ENCODE data around the gene PHOSPHO2. TPM values are rescaled to one million over a fixed set of nuclear protein-coding genes. Genes with fewer than 3 reads are reported as not detected.

PHOSPHO2 gene
- 5.4 and 9.3 TPM in 2 replicates for total RNA-seq (2014; rRNA removed; shearing (Covaris generic))

GRCh38 chr2:169694113-169694893 is at the start of gene PHOSPHO2, which contains the start of gene CFAP210:
PHOSPHO2 (plus strand) TSS chr2:169694469; CDS start chr2:169700972, 6,503 bp downstream.
CFAP210 (minus strand) TSS chr2:169694405; CDS start chr2:169694327, 78 bp downstream.
- DNase-seq (ENCODE audit: low spot score), result peak; percentile 99
- in situ Hi-C loops (cut with HindIII; ENCODE audit: low sequenced_read_pairs), result no loop called here

GRCh38 chr2:169647496-169647895 is 46.8 kb upstream of the PHOSPHO2 start:
- in situ Hi-C loops (cut with HindIII; ENCODE audit: low sequenced_read_pairs), result no loop called here
- no peak for DNase-seq (ENCODE audit: low spot score)

GRCh38 chr2:169649278-169649677 is 45.0 kb upstream of the PHOSPHO2 start:
- in situ Hi-C loops (cut with HindIII; ENCODE audit: low sequenced_read_pairs), result no loop called here
- DNase-seq (ENCODE audit: low spot score), result no peak

GRCh38 chr2:169653636-169654035 is 40.6 kb upstream of the PHOSPHO2 start:
- in situ Hi-C loops (cut with HindIII; ENCODE audit: low sequenced_read_pairs), result no loop called here
- no peak for DNase-seq (ENCODE audit: low spot score)

GRCh38 chr2:169656164-169656563 is 38.1 kb upstream of the PHOSPHO2 start:
- in situ Hi-C loops (cut with HindIII; ENCODE audit: low sequenced_read_pairs), result no loop called here
- no peak for DNase-seq (ENCODE audit: low spot score)

GRCh38 chr2:169658877-169659276 is 35.4 kb upstream of the PHOSPHO2 start:
- in situ Hi-C loops (cut with HindIII; ENCODE audit: low sequenced_read_pairs), result no loop called here

GRCh38 chr2:169659320-169659719 is 34.9 kb upstream of the PHOSPHO2 start:
- DNase-seq (ENCODE audit: low spot score), result no peak
- in situ Hi-C loops (cut with HindIII; ENCODE audit: low sequenced_read_pairs), result no loop called here

More at GRCh38 chr2:169658877-169659276, 35.4 kb upstream of the PHOSPHO2 start:
- DNase-seq (ENCODE audit: low spot score), result no peak

- in situ Hi-C loops (cut with HindIII; ENCODE audit: low sequenced_read_pairs), result no loop called here
Observed at GRCh38 chr2:169661265-169661664, 33.0 kb upstream of the PHOSPHO2 start.

GRCh38 chr2:169662744-169663143 is 31.5 kb upstream of the PHOSPHO2 start:
- in situ Hi-C loops (cut with HindIII; ENCODE audit: low sequenced_read_pairs), result no loop called here

More at GRCh38 chr2:169661265-169661664, 33.0 kb upstream of the PHOSPHO2 start:
- no peak for DNase-seq (ENCODE audit: low spot score)

GRCh38 chr2:169663247-169663646 is 31.0 kb upstream of the PHOSPHO2 start:
- no peak for DNase-seq (ENCODE audit: low spot score)
- in situ Hi-C loops (cut with HindIII; ENCODE audit: low sequenced_read_pairs), result no loop called here

More at GRCh38 chr2:169662744-169663143, 31.5 kb upstream of the PHOSPHO2 start:
- no peak for DNase-seq (ENCODE audit: low spot score)

- in situ Hi-C loops (cut with HindIII; ENCODE audit: low sequenced_read_pairs), result no loop called here
- no peak for DNase-seq (ENCODE audit: low spot score)
Observed at GRCh38 chr2:169664600-169664977, 29.7 kb upstream of the PHOSPHO2 start.

- DNase-seq (ENCODE audit: low spot score), result no peak
- in situ Hi-C loops (cut with HindIII; ENCODE audit: low sequenced_read_pairs), result no loop called here
Observed at GRCh38 chr2:169664978-169665930, 29.0 kb upstream of the PHOSPHO2 start.

- DNase-seq (ENCODE audit: low spot score), result no peak
- in situ Hi-C loops (cut with HindIII; ENCODE audit: low sequenced_read_pairs), result no loop called here
Observed at GRCh38 chr2:169667583-169667982, 26.7 kb upstream of the PHOSPHO2 start.

- in situ Hi-C loops (cut with HindIII; ENCODE audit: low sequenced_read_pairs), result no loop called here
- no peak for DNase-seq (ENCODE audit: low spot score)
Observed at GRCh38 chr2:169670215-169670651, 24.0 kb upstream of the PHOSPHO2 start.

GRCh38 chr2:169670937-169671336 is 23.3 kb upstream of the PHOSPHO2 start:
- no peak for DNase-seq (ENCODE audit: low spot score)

GRCh38 chr2:169672406-169672805 is 21.9 kb upstream of the PHOSPHO2 start:
- DNase-seq (ENCODE audit: low spot score), result no peak
- in situ Hi-C loops (cut with HindIII; ENCODE audit: low sequenced_read_pairs), result no loop called here

More at GRCh38 chr2:169670937-169671336, 23.3 kb upstream of the PHOSPHO2 start:
- in situ Hi-C loops (cut with HindIII; ENCODE audit: low sequenced_read_pairs), result no loop called here

- in situ Hi-C loops (cut with HindIII; ENCODE audit: low sequenced_read_pairs), result no loop called here
- DNase-seq (ENCODE audit: low spot score), result no peak
Observed at GRCh38 chr2:169673106-169673505, 21.2 kb upstream of the PHOSPHO2 start.

GRCh38 chr2:169673921-169674320 is 20.3 kb upstream of the PHOSPHO2 start:
- no peak for DNase-seq (ENCODE audit: low spot score)
- in situ Hi-C loops (cut with HindIII; ENCODE audit: low sequenced_read_pairs), result no loop called here

GRCh38 chr2:169676357-169676756 is 17.9 kb upstream of the PHOSPHO2 start:
- DNase-seq (ENCODE audit: low spot score), result no peak
- in situ Hi-C loops (cut with HindIII; ENCODE audit: low sequenced_read_pairs), result no loop called here

GRCh38 chr2:169676850-169677249 is 17.4 kb upstream of the PHOSPHO2 start:
- in situ Hi-C loops (cut with HindIII; ENCODE audit: low sequenced_read_pairs), result no loop called here
- no peak for DNase-seq (ENCODE audit: low spot score)

Measured in G401 (cell line).